ENCODE data around the gene NTHL1. TPM values are rescaled to one million over a fixed set of nuclear protein-coding genes. Genes with fewer than 3 reads are reported as not detected.

The NTHL1 gene
- total RNA-seq, 2 experiments from 2014 or later = 19.4 to 20.7 TPM

- DNase-seq = no peak
- Mint-ChIP-seq H3K27ac (no peak overlapping the region), H3K4me3 (no peak overlapping the region), H3K27me3 (no peaks in the 10 kb centered on the region), H3K36me3 (no peaks in the 10 kb centered on the region), H3K4me1 (peaks cover 21% of the 10 kb centered on the region), H3K9me3 (no peaks in the 10 kb centered on the region)
- ATAC-seq (ENCODE audit: low read depth) = no peak
- POLR2A ChIA-PET = interaction anchor here (0.6 to 1.6 kb wide), 6 partner anchors 14 to 245 kb away, joined by 3 to 9 read pairs (median 4); partner anchors contain the start of genes RPS2 and TRAF7
These were observed 42.7 kb downstream of the NTHL1 start for GRCh38 chr16:2004795-2005517.

GRCh38 chr16:2003827-2004641, 43.6 kb downstream of the NTHL1 start:
- Mint-ChIP-seq H3K9me3 (no peaks in the 10 kb centered on the region), H3K36me3 (no peaks in the 10 kb centered on the region), H3K4me1 (peaks cover 21% of the 10 kb centered on the region), H3K27me3 (no peaks in the 10 kb centered on the region), H3K27ac (no peak overlapping the region), H3K4me3 (no peak overlapping the region)
- peak; percentile 77 for ATAC-seq (ENCODE audit: low read depth)
- POLR2A ChIA-PET = interaction anchor here (0.8 to 1.6 kb wide), 6 partner anchors 13 to 151 kb away, joined by 3 to 8 read pairs (median 4); partner anchors contain the start of genes RAB26, RPS2 and TRAF7
- peak; percentile 92 for DNase-seq

GRCh38 chr16:2003231-2003826, 44.3 kb downstream of the NTHL1 start:
- peaks cover 17% of the 10 kb centered on the region for H3K4me1 Mint-ChIP-seq
- ATAC-seq (ENCODE audit: low read depth) = no peak
- no peaks in the 10 kb centered on the region for H3K27me3 Mint-ChIP-seq
- H3K36me3 Mint-ChIP-seq = peaks cover under 1% of the 10 kb centered on the region
- no peak for DNase-seq
- no peak overlapping the region for H3K4me3 Mint-ChIP-seq
- H3K9me3 Mint-ChIP-seq = no peaks in the 10 kb centered on the region
- no peak overlapping the region for H3K27ac Mint-ChIP-seq
- POLR2A ChIA-PET = interaction anchor here (0.8 to 1.6 kb wide), 5 partner anchors 13 to 151 kb away, joined by 3 to 8 read pairs (median 6); partner anchors contain the start of genes RAB26 and RPS2

- Mint-ChIP-seq H3K4me1 (peaks cover 9% of the 10 kb centered on the region), H3K9me3 (no peaks in the 10 kb centered on the region), H3K4me3 (no peak overlapping the region)
These were observed 45.0 kb downstream of the NTHL1 start for GRCh38 chr16:2002406-2003230.

GRCh38 chr16:2001456-2002355, 45.9 kb downstream of the NTHL1 start:
- no peaks in the 10 kb centered on the region for H3K27me3 Mint-ChIP-seq
- no peak overlapping the region for H3K27ac Mint-ChIP-seq
- no peak overlapping the region for H3K4me3 Mint-ChIP-seq
- POLR2A ChIA-PET = interaction anchor here (0.6 to 1.5 kb wide), 3 partner anchors 30 to 267 kb away, joined by 3 read pairs; no protein-coding TSS in a partner anchor
- no peaks in the 10 kb centered on the region for H3K9me3 Mint-ChIP-seq
- peaks cover 7% of the 10 kb centered on the region for H3K4me1 Mint-ChIP-seq
- no peak for DNase-seq
- H3K36me3 Mint-ChIP-seq = peaks cover 3% of the 10 kb centered on the region
- ATAC-seq (ENCODE audit: low read depth) = no peak

More at GRCh38 chr16:2002406-2003230, 45.0 kb downstream of the NTHL1 start:
- POLR2A ChIA-PET = interaction anchor here (0.6 to 1.6 kb wide), 5 partner anchors 12 to 266 kb away, joined by 3 to 8 read pairs (median 3); no protein-coding TSS in a partner anchor
- no peak for ATAC-seq (ENCODE audit: low read depth)
- DNase-seq = no peak
- no peak overlapping the region for H3K27ac Mint-ChIP-seq
- H3K36me3 Mint-ChIP-seq = peaks cover 2% of the 10 kb centered on the region
- no peaks in the 10 kb centered on the region for H3K27me3 Mint-ChIP-seq

- POLR2A ChIA-PET = no interaction called here
- no peak for DNase-seq
- Mint-ChIP-seq H3K4me1 (peaks cover 7% of the 10 kb centered on the region), H3K4me3 (no peak overlapping the region), H3K9me3 (no peaks in the 10 kb centered on the region), H3K27ac (no peak overlapping the region), H3K36me3 (peaks cover 4% of the 10 kb centered on the region), H3K27me3 (no peaks in the 10 kb centered on the region)
- no peak for ATAC-seq (ENCODE audit: low read depth)
These were observed 46.6 kb downstream of the NTHL1 start for GRCh38 chr16:2001035-2001434.

- H3K27ac Mint-ChIP-seq = no peak overlapping the region
- POLR2A ChIA-PET = no interaction called here
- H3K9me3 Mint-ChIP-seq = no peaks in the 10 kb centered on the region
- H3K27me3 Mint-ChIP-seq = no peaks in the 10 kb centered on the region
- H3K36me3 Mint-ChIP-seq = peaks cover 9% of the 10 kb centered on the region
- no peak for ATAC-seq (ENCODE audit: low read depth)
- no peak overlapping the region for H3K4me3 Mint-ChIP-seq
- peaks cover 5% of the 10 kb centered on the region for H3K4me1 Mint-ChIP-seq
- DNase-seq = no peak
These were observed 47.6 kb downstream of the NTHL1 start for GRCh38 chr16:1999866-2000514.

GRCh38 chr16:1998852-1999801, 48.5 kb downstream of the NTHL1 start:
- Mint-ChIP-seq H3K4me1 (peaks cover 5% of the 10 kb centered on the region), H3K27me3 (no peaks in the 10 kb centered on the region), H3K4me3 (no peak overlapping the region), H3K36me3 (peaks cover 9% of the 10 kb centered on the region), H3K9me3 (no peaks in the 10 kb centered on the region), H3K27ac (no peak overlapping the region)
- no peak for DNase-seq
- ATAC-seq (ENCODE audit: low read depth) = no peak
- POLR2A ChIA-PET = interaction anchor here (1.1 kb wide), 1 partner anchor 156 kb away, joined by 3 read pairs; the partner anchor contains the start of gene TRAF7

GRCh38 chr16:1998360-1998835, 49.2 kb downstream of the NTHL1 start:
- peaks cover 5% of the 10 kb centered on the region for H3K4me1 Mint-ChIP-seq
- no peak overlapping the region for H3K4me3 Mint-ChIP-seq
- no peak overlapping the region for H3K27ac Mint-ChIP-seq
- POLR2A ChIA-PET = interaction anchor here (1.1 kb wide), 1 partner anchor 157 kb away, joined by 3 read pairs; the partner anchor contains the start of gene TRAF7
- H3K27me3 Mint-ChIP-seq = no peaks in the 10 kb centered on the region
- no peak for DNase-seq
- H3K9me3 Mint-ChIP-seq = no peaks in the 10 kb centered on the region
- peaks cover 9% of the 10 kb centered on the region for H3K36me3 Mint-ChIP-seq
- ATAC-seq (ENCODE audit: low read depth) = no peak

- Mint-ChIP-seq H3K4me1 (peaks cover 7% of the 10 kb centered on the region), H3K4me3 (no peak overlapping the region), H3K27ac (no peak overlapping the region), H3K36me3 (peaks cover 9% of the 10 kb centered on the region), H3K27me3 (no peaks in the 10 kb centered on the region), H3K9me3 (no peaks in the 10 kb centered on the region)
- ATAC-seq (ENCODE audit: low read depth) (no peak), DNase-seq (no peak)
- POLR2A ChIA-PET = interaction anchor here (0.8 to 1.5 kb wide), 3 partner anchors 11 to 158 kb away, joined by 3 to 4 read pairs (median 3); partner anchors contain the start of genes TBL3 and TRAF7
These were observed 49.9 kb downstream of the NTHL1 start for GRCh38 chr16:1997494-1998359.

Data from activated naive CD8-positive, alpha-beta T cell treated with anti-CD3 and anti-CD28 coated beads, Interleukin-2, amount 10 ng/mL, durations not matched to agents 7 days and 5 days (primary cell).